HepG2 (cell line): Measurements from ENCODE around the gene USP19. TPM values are rescaled to one million over a fixed set of nuclear protein-coding genes. Genes with fewer than 3 reads are reported as not detected.

Source experiments
- ARHGAP35 ChIP-seq: sonication (generic); formaldehyde crosslinking; IDR thresholded peaks from 2 replicates; pipeline ENCODE4 v1.9.0; 2022; ENCODE audit warnings: mild to moderate bottlenecking, inconsistent platforms, moderate library complexity, missing genetic modification reagents, borderline replicate concordance
- ESRRA ChIP-seq: sonication (generic); formaldehyde crosslinking; IDR thresholded peaks from 2 replicates; pipeline ENCODE4 v1.5.1; 2020; ENCODE audit warnings: mild to moderate bottlenecking, low read depth, missing genetic modification reagents
- GFI1 ChIP-seq: sonication (generic); formaldehyde crosslinking; IDR thresholded peaks from 2 replicates; pipeline ENCODE4 v1.5.0; 2020; ENCODE audit warnings: missing genetic modification reagents, mild to moderate bottlenecking, borderline replicate concordance
- MED13 ChIP-seq: sonication (generic); formaldehyde crosslinking; IDR thresholded peaks from 2 replicates; pipeline ENCODE4 v1.5.0; 2020; ENCODE audit warnings: missing genetic modification reagents
- NCOR1 ChIP-seq: fragments of 200-600 bp; sonication (generic); IDR thresholded peaks from 2 replicates; pipeline ENCODE4 v1.7.0; 2017; ENCODE audit warnings: antibody characterized with exemption, low read length, borderline replicate concordance
- PITX1 ChIP-seq: sonication (generic); formaldehyde crosslinking; IDR thresholded peaks from 2 replicates; pipeline ENCODE4 v1.5.1; 2020; ENCODE audit warnings: mild to moderate bottlenecking, missing genetic modification reagents
- RBAK ChIP-seq: sonication (generic); formaldehyde crosslinking; IDR thresholded peaks from 2 replicates; pipeline ENCODE4 v1.5.1; 2020; ENCODE audit warnings: mild to moderate bottlenecking, missing genetic modification reagents
- RNF2 ChIP-seq: fragments of 450-650 bp; conservative IDR thresholded peaks from 2 replicates; pipeline ENCODE4 v1.6.1; 2016; ENCODE audit warnings: low read depth
- ZKSCAN1 ChIP-seq: fragments of 150-350 bp; IDR thresholded peaks from 2 replicates; pipeline ENCODE4 v1.6.1; 2014; ENCODE audit warnings: low read length
- ZMYM4 ChIP-seq: sonication (generic); formaldehyde crosslinking; IDR thresholded peaks from 2 replicates; pipeline ENCODE4 v1.8.1; 2023; ENCODE audit warnings: mild to moderate bottlenecking, missing genetic modification reagents
- ZNF160 ChIP-seq: sonication (generic); formaldehyde crosslinking; IDR thresholded peaks from 2 replicates; pipeline ENCODE4 v1.8.0; 2022; ENCODE audit warnings: mild to moderate bottlenecking, inconsistent platforms, missing genetic modification reagents
- ZNF317 ChIP-seq: sonication (generic); formaldehyde crosslinking; IDR thresholded peaks from 2 replicates; pipeline ENCODE4 v1.5.0; 2020; ENCODE audit warnings: mild to moderate bottlenecking, missing genetic modification reagents
- ZNF816 ChIP-seq: sonication (generic); formaldehyde crosslinking; IDR thresholded peaks from 2 replicates; pipeline ENCODE4 v1.8.0; 2022; ENCODE audit warnings: missing genetic modification reagents, mild to moderate bottlenecking, borderline replicate concordance
- polyA plus RNA-seq, 8 experiments: library from polyadenylated mRNA; depleted of rRNA in 3 of 8; stranded (reverse) in 7 of 8; unstranded in 1 of 8; fragments of >200 nt; fragmentation: Illumina TruSeq in 4 of 8; extraction: Trizol in 4 of 8; gene quantifications; 2 replicates each; pipeline versions ENCODE4 v1.2.1 to v1.2.3, GENCODE V29; 2011 to 2016; ENCODE audit warnings: low read depth in 4 of 8, missing spikeins in 1 of 8, mixed read lengths in 1 of 8; ENCODE audit not compliant: insufficient read depth in 1 of 8
- total RNA-seq, 5 experiments: library from RNA; depleted of rRNA; stranded (reverse); fragments of >200 nt; fragmentation: Illumina TruSeq; extraction: Trizol; gene quantifications; 2 replicates each; pipeline ENCODE4 v1.2.3, GENCODE V29; 2016; ENCODE audit warnings: low read depth in 1 of 5
- TF ChIP-seq, protein P1 (sequence below): sonication (generic); formaldehyde crosslinking; IDR thresholded peaks from 2 replicates; pipeline ENCODE4 v1.5.0; 2020; ENCODE audit warnings: missing genetic modification reagents, mild to moderate bottlenecking, borderline replicate concordance
- TF ChIP-seq, protein P2 (sequence below): sonication (generic); formaldehyde crosslinking; IDR thresholded peaks from 2 replicates; pipeline ENCODE4 v1.4.0; 2020; ENCODE audit warnings: missing genetic modification reagents
- TF ChIP-seq, protein P3 (sequence below): IDR thresholded peaks from 2 replicates; pipeline ENCODE4 v1.6.1; 2012; ENCODE audit warnings: low read depth, low read length, improper control_type of control experiment
- TF ChIP-seq, protein P4 (sequence below): sonication (generic); formaldehyde crosslinking; IDR thresholded peaks from 2 replicates; pipeline ENCODE4 v1.9.0; 2021; ENCODE audit warnings: missing genetic modification reagents, borderline replicate concordance
- TF ChIP-seq, protein P5 (sequence below): sonication (generic); formaldehyde crosslinking; IDR thresholded peaks from 2 replicates; pipeline ENCODE4 v1.4.0; 2020; ENCODE audit warnings: mild to moderate bottlenecking, missing genetic modification reagents

The USP19 gene
- total and polyA plus RNA-seq, 2 of the 13 experiments (the other 11 are each of a cell fraction or from before 2014, with no cell fraction given) = 28.3 to 31.7 TPM

DNA sequence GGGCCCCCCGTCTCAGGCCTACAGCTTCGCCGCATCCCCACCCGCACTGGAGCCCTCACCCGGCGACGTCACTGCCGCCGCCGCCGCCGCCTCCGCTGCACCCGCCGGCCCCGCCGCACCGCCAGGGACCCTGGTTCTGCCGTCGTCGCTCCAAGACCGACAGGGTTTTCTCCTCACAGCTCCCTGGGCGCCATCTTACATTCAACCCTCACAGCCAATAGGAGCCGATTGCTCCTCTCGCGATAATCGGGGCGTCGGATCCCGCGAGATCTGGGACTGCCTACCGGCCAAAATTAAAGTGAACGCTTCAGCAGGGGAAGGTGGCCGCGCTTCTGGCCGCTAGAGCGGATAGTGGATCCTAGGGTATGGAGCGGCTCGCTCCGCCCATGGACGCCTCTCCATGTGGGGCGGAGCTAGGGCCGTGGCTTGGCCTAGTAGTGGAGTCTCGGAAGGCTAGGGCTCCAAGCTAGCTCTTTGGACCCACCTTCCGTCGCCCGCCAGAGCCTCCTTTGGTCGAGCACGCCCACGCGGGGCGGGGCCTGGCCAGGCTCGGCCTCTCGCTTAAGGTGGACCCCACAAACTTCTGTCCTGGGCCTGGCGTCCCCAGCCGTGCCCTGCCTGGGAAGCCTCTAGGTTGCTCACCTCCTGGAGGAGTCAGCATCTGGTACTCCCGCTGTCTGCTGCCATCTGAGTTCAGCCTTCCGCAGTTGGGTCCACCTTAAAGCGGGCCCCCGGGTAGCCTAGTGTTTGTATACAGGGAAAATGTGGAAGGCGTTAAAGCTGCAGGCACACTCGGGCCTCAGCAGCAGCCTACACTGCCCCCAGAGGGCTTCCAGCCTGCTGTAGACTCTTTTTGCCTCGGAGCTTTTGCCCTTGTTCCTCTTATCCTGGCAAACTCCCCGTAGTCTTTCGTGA lies 26.5 kb downstream of the USP19 start, which contains the start of gene QRICH1 (continued):
- peak; percentile 52; the same call in 1 of the 2 replicates for TF ChIP-seq NCOR1
- peak; percentile 81 for TF ChIP-seq ZMYM4
- TF ChIP-seq ZNF816 = peak; percentile 53; the same call in 1 of the 2 replicates
- peak; percentile 69; the same call in 1 of the 2 replicates for TF ChIP-seq PITX1
- TF ChIP-seq, protein P1, sequence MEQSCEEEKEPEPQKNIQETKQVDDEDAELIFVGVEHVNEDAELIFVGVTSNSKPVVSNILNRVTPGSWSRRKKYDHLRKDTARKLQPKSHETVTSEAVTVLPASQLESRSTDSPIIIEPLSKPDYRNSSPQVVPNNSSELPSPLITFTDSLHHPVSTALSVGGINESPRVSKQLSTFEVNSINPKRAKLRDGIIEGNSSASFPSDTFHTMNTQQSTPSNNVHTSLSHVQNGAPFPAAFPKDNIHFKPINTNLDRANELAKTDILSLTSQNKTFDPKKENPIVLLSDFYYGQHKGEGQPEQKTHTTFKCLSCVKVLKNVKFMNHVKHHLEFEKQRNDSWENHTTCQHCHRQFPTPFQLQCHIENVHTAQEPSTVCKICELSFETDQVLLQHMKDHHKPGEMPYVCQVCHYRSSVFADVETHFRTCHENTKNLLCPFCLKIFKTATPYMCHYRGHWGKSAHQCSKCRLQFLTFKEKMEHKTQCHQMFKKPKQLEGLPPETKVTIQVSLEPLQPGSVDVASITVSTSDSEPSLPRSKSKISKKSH (CRISPR knock-in tag) = peak; percentile 69; the same call in 1 of the 2 replicates
- TF ChIP-seq, protein P2, sequence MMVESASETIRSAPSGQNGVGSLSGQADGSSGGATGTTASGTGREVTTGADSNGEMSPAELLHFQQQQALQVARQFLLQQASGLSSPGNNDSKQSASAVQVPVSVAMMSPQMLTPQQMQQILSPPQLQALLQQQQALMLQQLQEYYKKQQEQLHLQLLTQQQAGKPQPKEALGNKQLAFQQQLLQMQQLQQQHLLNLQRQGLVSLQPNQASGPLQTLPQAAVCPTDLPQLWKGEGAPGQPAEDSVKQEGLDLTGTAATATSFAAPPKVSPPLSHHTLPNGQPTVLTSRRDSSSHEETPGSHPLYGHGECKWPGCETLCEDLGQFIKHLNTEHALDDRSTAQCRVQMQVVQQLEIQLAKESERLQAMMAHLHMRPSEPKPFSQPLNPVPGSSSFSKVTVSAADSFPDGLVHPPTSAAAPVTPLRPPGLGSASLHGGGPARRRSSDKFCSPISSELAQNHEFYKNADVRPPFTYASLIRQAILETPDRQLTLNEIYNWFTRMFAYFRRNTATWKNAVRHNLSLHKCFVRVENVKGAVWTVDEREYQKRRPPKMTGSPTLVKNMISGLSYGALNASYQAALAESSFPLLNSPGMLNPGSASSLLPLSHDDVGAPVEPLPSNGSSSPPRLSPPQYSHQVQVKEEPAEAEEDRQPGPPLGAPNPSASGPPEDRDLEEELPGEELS (CRISPR knock-in tag) = peak; percentile 63
- no peak for TF ChIP-seq MED13 (CRISPR knock-in tag)
- TF ChIP-seq RNF2 = no peak
- peak; percentile 61 for TF ChIP-seq GFI1 (CRISPR knock-in tag)
- no peak for TF ChIP-seq RBAK (CRISPR knock-in tag)
- TF ChIP-seq, protein P3, sequence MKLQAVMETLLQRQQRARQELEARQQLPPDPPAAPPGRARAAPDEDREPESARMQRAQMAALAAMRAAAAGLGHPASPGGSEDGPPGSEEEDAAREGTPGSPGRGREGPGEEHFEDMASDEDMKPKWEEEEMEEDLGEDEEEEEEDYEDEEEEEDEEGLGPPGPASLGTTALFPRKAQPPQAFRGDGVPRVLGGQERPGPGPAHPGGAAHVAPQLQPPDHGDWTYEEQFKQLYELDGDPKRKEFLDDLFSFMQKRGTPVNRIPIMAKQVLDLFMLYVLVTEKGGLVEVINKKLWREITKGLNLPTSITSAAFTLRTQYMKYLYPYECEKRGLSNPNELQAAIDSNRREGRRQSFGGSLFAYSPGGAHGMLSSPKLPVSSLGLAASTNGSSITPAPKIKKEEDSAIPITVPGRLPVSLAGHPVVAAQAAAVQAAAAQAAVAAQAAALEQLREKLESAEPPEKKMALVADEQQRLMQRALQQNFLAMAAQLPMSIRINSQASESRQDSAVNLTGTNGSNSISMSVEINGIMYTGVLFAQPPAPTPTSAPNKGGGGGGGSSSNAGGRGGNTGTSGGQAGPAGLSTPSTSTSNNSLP = no peak
- TF ChIP-seq, protein P4, sequence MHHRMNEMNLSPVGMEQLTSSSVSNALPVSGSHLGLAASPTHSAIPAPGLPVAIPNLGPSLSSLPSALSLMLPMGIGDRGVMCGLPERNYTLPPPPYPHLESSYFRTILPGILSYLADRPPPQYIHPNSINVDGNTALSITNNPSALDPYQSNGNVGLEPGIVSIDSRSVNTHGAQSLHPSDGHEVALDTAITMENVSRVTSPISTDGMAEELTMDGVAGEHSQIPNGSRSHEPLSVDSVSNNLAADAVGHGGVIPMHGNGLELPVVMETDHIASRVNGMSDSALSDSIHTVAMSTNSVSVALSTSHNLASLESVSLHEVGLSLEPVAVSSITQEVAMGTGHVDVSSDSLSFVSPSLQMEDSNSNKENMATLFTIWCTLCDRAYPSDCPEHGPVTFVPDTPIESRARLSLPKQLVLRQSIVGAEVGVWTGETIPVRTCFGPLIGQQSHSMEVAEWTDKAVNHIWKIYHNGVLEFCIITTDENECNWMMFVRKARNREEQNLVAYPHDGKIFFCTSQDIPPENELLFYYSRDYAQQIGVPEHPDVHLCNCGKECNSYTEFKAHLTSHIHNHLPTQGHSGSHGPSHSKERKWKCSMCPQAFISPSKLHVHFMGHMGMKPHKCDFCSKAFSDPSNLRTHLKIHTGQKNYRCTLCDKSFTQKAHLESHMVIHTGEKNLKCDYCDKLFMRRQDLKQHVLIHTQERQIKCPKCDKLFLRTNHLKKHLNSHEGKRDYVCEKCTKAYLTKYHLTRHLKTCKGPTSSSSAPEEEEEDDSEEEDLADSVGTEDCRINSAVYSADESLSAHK = 0 out of 2 replicates have a peak, but pooled peaks have one; percentile 24
- TF ChIP-seq, protein P5, sequence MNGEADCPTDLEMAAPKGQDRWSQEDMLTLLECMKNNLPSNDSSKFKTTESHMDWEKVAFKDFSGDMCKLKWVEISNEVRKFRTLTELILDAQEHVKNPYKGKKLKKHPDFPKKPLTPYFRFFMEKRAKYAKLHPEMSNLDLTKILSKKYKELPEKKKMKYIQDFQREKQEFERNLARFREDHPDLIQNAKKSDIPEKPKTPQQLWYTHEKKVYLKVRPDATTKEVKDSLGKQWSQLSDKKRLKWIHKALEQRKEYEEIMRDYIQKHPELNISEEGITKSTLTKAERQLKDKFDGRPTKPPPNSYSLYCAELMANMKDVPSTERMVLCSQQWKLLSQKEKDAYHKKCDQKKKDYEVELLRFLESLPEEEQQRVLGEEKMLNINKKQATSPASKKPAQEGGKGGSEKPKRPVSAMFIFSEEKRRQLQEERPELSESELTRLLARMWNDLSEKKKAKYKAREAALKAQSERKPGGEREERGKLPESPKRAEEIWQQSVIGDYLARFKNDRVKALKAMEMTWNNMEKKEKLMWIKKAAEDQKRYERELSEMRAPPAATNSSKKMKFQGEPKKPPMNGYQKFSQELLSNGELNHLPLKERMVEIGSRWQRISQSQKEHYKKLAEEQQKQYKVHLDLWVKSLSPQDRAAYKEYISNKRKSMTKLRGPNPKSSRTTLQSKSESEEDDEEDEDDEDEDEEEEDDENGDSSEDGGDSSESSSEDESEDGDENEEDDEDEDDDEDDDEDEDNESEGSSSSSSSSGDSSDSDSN (CRISPR knock-in tag) = peak; percentile 99
- no peak for TF ChIP-seq ZNF160 (CRISPR knock-in tag)
- no peak for TF ChIP-seq ARHGAP35 (CRISPR knock-in tag)
- peak; percentile 75 for TF ChIP-seq ZNF317 (CRISPR knock-in tag)
- TF ChIP-seq ESRRA (CRISPR knock-in tag) = 0 out of 2 replicates have a peak, but pooled peaks have one; percentile 19
- no peak for TF ChIP-seq ZKSCAN1
